Cerebellar cortex (tissue), 1 donor: ENCODE results near the gene ATP7A.
"Not testable (repeated sequence)": the region's sequence is repeated elsewhere in the genome, so short reads cannot be mapped to it uniquely, and the experiment has no call there.

Experiments used
- DNase-seq: peaks from one replicate; pipeline ENCODE4 v3.0.0-alpha.2; 2015; ENCODE audit warnings: low spot score

ATP7A gene

DNA sequence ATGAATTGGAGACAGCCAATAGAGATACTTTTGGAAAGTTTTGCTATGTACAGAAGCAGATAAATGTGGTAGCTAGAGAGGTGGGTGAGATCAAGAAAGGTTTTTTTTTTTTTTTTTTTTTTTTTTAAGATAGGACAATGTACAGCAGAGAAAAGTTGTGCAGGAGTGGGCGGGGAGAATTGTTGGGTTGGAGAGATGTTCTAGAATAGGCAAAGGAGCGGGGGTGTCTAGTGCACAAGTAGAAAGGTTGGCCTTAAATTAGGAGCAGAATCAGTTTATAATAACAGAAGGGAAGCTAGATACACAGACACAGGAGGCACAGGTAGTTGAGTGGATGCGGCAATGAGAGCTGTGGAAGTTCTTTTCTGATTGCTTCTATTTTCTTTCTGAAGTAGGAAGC, 127.4 kb downstream of the ATP7A start:
- no peak for DNase-seq

DNA sequence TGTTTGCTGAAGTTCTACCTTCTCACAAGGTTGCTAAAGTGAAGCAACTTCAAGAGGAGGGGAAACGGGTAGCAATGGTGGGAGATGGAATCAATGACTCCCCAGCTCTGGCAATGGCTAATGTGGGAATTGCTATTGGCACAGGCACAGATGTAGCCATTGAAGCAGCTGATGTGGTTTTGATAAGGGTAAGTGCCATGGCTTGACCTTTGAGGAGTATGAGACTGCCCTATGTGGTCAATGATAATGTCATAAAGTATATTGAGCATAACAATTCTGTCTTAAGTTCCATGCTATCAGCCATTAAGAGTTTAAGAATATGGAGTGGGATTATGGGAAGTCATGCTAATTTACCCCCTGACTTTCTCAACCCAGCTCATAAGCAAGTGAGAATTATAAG, 132.1 kb downstream of the ATP7A start:
- DNase-seq: no peak

DNA sequence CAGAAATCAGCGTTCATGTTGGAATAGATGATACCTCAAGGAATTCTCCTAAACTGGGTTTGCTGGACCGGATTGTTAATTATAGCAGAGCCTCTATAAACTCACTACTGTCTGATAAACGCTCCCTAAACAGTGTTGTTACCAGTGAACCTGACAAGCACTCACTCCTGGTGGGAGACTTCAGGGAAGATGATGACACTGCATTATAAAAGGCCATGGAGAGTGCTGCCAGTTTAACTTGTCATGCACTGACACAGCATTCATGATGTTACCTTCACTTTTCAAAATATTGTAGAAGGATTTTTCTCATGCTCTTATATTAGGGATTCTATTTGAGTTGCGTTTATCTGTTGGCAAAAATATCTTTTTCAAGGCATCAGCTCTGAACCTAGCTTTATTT, 135.9 kb downstream of the ATP7A start:
- DNase-seq: no peak

DNA sequence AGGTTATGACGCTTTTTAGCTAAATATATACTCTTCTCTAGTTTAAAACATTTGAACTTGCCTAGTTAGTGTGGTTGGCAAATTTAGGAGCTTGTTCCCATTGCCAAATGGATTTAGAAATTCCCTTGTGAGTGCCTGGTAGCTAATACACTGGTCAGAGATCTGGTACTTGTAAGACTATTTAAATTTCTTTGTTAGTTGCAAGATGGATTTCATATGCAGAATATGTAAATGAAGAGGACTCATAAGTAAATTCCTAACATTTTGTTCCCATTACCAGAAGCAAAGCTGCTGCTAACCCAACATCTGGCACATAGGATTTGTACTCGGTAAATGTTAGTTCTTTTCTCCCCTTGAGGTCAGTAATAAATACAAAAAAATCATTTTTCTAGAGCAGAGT, 137.6 kb downstream of the ATP7A start:
- no peak for DNase-seq

DNA sequence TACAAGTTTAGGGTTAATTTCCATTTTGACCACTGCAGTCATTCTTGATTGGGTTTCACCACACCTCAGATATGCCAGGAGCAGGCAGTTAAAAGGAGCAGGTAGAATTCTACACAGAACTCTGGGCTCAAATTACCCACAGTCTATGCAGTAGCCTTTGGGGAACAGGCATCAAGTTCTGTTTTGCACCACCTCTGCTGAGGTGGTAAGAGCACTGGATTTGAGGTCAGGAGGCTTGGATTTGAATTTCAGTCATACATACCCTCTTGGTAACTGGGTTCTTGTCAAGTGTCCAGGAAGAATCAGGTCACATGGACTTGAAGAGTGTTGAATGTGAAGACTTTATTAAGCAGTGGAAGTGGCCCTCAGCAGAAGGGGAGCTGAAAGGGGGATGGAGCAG, 153.2 kb downstream of the ATP7A start:
- DNase-seq: no peak

DNA sequence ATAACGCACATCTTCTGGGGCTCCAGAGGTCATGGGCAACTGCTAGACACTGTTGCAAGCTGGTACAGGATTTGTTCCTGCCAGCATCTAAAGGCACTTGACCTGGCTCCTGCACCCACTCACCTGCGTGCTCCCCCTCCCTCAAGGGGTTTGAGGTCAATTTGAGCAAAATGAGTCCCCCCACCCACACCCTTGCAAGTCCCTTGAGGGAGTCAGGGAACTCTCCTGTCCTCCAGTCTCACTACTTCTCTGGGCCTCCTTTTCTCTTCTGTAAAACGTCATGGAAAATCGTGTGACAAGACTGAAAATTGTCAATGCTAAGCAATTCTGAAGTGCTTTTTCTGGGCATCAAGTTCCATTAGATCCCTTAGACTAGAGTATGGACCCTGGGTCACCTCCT, 153.7 kb downstream of the ATP7A start:
- DNase-seq: no peak

DNA sequence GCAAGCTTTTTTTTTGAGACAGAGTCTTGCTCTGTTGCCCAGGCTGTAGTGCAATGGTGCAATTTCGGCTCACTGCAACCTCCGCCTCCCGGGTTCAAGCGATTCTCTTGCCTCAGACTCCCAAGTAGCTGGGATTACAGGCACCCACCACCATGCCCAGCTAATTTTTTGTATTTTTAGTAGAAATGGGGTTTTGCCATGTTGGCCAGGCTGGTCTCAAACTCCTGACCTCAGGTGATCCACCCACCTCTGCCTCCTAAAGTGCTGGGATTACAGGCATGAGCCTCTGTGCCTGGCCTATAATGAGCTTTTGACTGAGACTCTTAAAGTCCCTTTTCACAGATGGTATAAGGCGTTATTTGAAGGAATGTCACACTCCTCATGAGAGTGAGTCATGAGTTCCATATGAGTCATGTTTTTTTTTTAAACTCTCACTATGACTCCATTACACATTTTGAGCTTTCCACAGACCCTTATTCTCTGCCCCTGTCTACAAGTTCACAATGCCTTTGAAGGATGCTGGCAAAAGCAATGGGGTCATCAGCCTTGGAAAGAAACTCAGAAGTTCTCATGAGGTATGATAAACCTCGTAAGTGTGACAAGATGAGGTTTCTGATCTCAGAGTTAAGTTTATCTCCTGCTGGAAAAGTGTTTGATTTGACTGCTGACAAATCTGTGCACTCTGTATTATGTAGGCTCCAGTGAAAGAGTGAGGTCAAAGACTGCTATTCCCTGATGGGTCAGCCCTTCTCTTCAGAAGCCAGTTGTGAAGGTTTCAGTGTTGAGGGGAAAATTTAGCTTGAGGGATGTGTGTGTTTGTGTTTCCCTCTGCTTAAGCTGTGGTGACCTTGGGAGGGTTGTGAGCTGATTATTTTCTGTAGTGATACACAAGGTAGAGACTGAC, 154.5 kb downstream of the ATP7A start:
- DNase-seq: not testable (repeated sequence)

DNA sequence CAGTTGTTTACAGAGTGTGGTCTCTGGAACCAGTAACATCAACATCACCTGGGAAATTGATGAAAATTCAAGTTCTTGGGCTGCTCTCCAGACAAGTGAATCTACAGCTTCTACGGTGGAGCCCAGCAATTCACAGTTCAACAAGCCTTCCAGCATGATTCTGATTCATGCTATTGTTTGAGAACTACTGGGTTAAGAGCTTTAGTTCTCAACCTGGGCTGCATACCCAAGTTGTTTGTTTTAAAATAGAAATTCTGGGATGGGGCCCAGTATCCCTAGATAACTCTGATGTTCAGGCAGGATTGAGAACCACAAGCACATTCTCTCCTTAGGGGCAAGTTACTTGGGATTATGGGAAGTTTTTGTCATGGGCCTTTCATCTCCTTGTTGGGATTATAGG, 155.6 kb downstream of the ATP7A start:
- no peak for DNase-seq

DNA sequence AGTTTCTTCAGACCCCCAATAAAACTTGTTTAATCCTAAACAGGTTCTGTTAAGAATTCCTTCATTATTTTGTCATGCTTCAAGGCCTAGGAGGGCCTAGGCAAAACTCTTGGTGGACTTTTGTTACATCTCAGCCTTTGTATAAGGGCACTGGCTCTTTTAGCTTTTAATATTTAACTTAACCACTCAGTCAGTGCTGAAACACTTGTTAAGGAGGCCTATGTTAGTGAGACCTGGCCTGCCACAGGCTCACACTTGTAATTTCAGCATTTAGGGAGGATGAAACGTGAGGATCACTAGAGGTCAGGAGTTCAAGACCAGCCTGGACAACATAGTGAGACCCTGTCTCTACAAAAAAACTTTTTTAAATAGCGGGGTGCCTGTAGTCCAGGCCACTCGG, 160.8 kb downstream of the ATP7A start:
- DNase-seq: no peak

DNA sequence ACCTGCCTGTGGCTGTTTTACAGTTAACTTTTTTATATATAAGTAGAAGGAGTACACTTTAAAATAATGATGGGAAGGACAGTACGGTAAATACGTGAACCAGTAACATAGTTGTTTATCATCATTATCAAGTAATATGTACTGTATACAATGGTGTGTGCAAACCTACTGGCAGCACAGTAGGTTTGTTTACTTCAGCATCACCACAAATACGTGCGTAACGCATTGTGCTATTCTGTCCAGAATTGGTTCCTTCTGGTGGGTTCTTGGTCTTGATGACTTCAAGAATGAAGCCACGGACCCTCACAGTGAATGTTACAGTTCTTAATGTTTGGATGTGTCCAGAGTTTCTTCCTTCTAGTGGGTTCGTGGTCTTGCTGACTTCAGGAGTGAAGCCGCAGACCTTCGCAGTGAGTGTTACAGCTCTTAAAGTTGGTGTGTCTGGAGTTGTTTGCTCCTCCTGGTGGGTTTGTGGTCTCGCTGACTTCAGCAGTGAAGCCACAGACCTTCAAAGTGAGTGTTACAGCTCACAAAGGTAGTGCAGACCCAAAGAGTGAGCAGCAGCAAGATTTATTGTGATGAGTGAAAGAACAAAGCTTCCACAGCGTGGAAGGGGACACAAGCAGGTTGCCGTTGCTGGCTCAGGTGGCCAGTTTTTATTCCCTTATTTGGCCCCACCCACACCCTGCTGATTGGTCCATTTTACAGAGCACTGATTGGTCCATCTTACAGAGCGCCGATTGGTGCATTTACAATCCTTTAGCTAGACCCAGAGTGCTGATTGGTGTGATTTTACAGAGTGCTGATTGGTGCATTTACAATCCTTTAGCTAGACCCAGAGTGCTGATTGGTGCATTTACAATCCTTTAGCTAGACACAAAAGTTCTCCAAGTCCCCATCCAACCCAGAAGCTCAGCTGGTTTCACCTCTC, 162.9 kb downstream of the ATP7A start:
- not testable (repeated sequence) for DNase-seq

DNA sequence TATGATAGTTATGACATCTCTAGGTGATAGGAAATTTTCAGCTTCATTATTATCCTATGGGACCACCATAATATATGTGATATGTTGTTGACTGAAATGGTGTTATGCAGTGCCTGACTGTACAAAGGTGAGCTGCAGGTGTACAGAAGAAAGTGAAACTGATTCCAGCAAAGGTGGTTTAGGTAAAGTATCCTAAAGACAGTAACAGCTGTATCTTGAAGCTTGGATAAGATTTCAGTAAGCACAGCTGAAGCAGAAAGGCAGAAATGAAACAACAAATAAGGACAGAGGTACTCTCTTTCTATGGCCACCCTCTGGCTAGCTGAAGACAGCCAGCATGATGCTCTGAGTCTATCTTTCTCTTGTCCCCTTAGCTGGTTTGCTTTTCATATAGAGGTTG, 163.6 kb downstream of the ATP7A start:
- no peak for DNase-seq

DNA sequence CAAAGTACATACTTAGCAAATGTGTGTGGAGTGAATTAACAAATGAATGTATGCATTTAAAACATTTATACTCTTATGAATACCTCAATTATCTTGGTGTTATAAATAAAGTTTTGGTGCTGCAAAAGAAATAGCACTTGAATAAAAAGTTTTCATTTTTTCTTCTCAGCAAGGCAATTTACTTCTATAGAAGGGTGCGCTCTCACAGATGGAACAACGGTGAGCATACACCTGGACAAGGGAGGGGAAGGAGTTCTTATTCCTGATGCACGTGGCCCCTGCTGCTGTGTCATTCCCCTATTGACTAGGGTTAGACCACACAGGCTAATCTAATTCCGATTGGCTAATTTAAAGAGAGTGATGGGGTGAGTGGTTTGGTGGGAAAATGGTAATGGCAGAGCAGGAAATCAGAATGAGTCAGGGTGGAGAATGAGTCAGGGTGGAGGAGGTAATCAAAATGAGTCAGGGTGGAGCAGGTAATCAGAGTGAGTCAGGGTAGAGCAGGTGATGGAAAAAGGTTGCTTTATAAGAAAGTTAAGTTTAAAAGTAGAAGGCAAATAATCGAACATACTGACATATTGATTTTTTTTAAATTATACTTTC, 165.4 kb downstream of the ATP7A start:
- no peak for DNase-seq

DNA sequence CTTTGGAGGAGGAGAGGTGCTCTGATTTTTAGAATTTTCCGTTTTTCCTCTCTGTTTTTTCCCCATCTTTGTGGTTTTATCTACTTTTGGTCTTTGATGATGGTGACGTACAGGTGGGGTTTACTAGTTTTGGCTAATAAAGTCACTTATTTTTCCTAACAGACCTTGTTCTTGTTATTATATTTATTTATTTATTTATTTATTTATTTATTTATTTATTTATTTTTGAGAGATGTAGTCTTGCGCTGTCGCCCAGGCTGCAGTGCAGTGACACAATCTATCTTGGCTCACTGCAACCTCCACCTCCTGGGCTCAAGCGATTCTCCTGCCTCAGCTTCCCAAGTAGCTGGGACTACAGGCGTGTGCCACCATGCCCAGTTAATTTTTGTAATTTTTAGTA, 170.9 kb downstream of the ATP7A start:
- not testable (repeated sequence) for DNase-seq

DNA sequence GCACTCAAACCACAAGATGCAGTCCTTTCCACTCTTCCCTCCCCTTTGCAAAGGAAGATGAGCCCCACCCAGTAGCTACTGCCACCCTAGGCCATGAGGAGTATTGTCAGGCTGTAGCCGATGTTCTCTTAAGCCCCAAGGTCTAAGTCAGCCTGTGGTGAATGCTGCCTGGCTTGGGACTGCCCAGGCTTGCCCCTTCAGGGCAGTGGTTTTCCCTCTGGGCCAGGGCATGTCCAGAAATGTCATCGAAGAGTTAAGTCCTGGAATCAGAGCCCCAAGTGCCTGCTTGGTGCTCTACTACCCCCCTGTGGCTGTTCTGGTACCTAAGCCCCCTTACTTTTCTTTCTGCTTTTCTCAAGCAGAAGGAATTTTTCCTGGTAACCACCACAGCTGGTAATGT, 181.8 kb downstream of the ATP7A start:
- DNase-seq: peak; percentile 9

DNA sequence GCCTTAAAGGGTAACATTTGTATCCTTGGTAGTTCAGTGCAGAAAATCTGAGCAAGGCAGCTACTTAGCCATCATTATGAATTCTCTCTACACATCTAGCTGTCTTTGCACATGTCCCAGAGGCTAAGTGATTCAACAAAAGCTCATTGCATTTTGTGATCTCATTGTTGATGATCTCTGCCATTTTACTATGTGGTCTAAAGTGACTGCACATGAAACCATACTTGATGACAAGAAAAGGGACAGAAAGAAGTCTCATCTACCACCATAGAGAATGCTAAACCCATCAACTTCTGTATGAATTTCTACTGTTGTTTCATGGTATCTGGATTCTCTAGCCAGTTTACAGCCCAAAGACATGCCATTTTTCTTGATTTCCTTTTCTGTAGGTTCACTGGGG, 187.6 kb downstream of the ATP7A start:
- no peak for DNase-seq
